ENCODE data around the gene CCDC88B. TPM values are rescaled to one million over a fixed set of nuclear protein-coding genes. Genes with fewer than 3 reads are reported as not detected.
"Not testable (repeated sequence)": the region's sequence is repeated elsewhere in the genome, so short reads cannot be mapped to it uniquely, and the experiment has no call there.

Gene CCDC88B
- polyA plus RNA-seq, 1 donor = 3.3 TPM

DNA sequence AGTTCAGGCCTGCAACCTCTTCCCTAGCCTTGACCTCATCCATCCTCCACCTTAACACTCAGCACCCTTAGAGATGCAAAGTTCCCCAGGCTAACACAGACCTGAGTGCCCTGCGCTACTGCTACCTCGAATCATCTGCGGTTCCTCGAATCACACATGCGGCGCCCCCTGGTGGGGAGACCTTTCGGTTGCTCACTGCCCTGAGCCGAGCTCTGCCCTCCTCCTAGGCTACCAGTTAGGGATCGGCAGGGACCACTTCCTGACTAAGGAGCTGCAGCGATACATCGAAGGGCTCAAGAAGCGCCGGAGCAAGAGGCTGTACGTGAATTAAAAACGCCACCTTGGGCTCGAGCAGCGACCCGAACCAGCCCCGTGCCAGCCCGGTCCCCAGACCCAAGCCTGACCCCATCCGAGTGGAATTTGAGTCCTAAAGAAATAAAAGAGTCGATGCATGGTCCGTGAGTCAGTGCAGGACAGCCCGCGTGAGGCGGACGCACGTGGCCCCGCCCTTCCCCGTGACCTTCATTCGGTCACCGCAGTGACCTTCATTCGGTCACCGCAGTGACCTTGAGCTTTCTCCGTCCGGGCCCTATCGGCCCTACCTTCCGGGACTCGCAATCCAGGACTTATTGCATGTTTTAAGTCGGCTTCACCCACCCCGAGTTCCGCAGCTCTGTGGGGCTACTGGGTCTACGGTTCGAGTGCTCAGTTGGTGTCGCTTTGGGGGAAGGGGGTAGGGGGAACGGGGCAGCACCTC is 35.5 kb upstream of the CCDC88B start:
- peak; percentile 86 for DNase-seq

DNA sequence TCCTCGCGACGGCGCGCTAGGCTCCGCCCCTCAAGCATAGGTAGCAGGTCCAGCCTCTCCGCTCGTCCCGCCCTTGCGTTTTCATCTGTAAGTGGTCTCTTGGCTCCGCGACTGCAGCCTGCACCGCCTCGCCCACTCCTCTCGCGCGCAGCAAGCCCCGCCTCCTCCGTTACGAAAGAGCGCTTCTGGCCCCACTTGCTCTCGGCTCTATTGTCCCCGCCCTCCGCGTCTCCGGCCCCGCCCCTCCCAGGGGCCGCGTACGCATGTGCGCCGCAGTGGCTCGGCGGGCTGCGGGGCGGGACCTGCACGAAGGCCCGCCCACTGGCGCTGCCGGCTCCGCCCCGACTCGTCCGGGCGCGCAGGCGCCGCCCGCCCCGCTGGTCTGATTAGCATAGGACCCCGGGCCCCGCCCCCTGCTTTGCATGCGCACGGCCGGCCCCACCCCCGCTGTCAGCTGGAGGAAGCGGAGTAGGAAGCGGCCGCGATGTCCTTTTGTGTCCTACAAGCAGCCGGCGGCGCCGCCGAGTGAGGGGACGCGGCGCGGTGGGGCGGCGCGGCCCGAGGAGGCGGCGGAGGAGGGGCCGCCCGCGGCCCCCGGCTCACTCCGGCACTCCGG is 34.8 kb upstream of the CCDC88B start, which contains the start of gene ESRRA:
Gene ESRRA (plus strand): TSS at position 450 of the 616 bp plus-strand sequence. CDS start 1,656 bp downstream, outside the sequence.
- peak; percentile 97 for DNase-seq

DNA sequence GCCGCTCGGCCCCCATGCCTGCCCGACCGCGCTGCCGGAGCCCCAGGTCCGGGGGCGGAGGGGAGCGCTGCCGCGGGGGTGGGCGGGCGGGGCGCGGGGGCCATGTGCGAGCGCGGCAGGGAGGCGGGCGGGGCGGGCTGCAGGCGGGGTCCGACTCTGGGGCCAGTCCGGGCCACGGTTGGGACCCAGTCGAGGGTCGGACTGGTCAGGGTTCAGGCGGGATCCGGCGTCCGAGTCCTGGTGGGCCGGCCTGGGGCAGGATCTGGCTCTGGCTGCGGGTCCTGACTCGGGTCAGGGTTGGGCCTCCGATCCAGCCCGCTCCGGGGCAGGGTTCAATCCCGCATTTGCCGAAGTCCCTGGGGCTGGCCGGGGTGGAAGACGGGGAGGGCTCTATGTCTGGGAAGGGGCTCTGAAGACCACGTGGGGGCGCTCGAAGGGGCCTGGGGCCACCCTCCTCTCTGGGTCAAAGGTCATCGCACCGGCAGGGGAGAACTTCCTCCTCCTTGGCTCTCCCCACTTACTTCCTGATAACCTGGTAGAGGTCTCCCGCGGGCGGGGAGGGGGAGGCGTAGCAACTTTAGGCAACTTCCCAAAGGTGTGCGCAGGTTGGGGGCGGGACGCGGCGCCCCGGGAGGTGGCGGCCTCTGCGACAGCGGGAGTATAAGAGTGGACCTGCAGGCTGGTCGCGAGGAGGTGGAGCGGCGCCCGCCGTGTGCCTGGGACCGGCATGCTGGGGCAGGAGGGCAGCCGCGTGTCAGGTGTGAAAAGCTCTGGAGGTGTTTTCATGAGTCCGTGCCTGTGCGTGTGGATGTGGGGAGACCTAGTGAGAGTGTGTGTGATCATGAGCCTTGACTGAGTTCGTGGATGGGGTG is 34.1 kb upstream of the CCDC88B start:
- peak; percentile 46 for DNase-seq

DNA sequence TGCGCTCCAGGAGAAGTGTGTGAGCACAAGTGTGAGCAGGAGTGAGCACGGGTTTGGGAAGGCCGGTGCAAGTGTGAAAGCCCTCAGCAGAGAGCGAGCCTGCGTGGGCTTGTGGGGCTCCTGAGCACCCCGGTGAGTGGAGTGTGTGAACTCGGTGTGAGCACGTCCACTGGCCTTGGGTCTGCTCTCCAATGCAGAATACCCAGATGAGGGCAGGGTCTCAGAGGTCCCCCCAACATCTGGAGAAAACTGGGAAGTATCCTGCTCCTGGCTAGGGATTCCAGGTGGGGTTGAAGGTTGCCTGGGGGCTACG is 33.5 kb upstream of the CCDC88B start:
- no peak for DNase-seq

DNA sequence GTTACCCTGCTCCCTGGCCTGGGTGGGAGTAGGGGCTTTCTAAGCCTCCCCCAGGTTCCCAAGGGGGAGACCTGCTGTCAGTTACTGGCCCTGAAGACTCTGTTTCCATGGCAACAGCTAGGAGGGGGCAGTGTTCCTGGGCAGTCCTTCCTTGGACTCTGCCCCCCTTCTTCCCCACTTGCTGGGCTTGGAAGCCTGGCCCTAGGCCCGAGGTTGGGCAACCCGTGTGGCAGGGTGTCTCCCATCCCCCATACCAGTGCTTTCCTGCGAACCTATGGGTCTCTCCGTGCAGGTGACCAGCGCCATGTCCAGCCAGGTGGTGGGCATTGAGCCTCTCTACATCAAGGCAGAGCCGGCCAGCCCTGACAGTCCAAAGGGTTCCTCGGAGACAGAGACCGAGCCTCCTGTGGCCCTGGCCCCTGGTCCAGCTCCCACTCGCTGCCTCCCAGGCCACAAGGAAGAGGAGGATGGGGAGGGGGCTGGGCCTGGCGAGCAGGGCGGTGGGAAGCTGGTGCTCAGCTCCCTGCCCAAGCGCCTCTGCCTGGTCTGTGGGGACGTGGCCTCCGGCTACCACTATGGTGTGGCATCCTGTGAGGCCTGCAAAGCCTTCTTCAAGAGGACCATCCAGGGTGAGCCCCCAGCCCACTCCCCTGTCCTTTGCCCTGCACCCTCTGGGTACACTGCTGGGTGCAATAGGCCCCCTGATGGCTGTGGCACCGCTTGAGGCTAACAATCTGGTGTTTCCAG is 33.0 kb upstream of the CCDC88B start:
- DNase-seq = no peak

DNA sequence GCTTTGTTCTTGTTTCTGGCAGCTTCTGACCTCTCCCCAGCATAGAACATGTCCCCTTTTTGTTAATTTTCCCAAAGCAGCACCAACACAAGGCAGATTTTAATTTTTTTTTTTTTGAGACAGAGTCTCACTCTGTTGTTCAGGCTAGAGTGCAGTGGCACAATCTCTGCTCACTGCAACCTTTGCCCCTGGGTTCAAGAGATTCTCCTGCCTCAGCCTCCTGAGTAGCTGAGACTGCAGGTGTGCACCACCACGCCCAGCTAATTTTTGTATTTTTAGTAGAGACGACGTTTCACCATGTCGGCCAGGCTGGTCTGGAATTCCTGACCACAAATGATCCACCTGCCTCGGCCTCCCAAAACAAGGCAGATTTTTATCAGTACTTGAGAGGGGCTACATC is 32.2 kb upstream of the CCDC88B start:
- not testable (repeated sequence) for DNase-seq

DNA sequence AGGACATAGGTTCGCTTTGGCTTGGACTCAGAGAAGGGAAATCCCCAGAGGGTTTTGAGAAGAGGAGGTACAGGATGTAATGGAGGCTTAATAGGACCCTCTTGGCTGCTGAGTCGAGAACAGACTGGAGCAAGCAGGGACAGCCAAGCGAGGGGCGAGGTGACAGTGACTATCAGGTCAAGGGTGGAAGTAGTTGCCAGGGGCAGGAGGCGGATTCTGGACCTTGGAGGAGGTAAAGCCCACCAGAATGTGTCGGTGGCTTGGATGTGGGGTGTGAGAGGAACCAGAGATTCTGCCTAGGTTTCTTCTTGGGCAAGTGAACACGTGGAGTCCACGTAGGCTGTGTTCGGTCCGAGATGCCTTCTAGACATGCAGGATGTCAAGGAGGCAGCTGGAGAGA is 27.1 kb upstream of the CCDC88B start:
- no peak for DNase-seq

DNA sequence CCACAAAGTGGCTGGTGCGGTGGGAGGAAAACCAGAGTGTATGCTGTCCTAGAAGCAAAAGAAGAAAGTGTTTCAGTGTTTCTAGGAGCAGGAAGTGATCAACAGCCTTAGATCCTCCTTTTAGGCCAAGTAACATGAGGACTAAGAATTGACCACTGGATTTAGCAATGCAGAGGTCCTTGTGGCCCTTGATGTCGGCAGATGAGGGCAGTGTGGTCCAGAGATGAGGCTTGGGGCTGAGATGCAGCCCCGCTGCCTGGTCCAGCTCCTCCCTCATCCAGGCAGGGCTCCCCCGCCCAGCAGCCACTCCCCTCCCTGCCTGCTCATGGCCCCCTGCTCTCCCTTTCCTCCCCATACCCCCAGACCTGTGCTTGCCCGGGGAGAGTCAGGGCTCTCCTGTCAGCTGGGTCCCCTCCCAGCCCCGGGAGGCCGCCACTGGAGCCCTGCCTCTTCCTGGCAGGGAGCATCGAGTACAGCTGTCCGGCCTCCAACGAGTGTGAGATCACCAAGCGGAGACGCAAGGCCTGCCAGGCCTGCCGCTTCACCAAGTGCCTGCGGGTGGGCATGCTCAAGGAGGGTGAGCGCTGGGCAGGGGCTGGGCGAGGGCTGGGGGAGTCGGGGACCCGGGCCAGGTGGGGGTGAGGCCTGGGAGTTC is 26.4 kb upstream of the CCDC88B start:
- DNase-seq = no peak

DNA sequence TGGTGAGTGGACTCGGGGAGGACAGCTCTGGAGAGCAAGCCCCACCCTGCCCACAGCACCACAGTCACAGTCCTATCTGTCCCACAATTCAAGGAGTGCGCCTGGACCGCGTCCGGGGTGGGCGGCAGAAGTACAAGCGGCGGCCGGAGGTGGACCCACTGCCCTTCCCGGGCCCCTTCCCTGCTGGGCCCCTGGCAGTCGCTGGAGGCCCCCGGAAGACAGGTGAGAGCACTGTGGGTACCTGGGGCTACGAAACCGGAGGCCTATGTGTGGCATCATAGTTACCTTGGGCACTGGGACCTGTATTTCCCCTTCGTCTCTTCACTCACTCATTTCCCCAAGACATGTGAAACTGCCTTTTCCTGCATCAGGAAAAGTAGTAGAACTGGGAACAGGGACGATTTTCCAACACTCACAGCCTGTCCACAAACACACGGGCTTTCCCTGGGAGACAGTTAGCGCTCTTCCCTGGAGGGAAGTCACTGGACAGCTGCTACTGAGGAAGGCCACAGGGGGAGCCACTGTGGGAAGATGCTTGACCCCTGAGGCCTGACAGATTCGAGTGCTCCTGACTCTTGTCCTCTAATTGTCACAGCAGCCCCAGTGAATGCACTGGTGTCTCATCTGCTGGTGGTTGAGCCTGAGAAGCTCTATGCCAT is 25.7 kb upstream of the CCDC88B start:
- no peak for DNase-seq

DNA sequence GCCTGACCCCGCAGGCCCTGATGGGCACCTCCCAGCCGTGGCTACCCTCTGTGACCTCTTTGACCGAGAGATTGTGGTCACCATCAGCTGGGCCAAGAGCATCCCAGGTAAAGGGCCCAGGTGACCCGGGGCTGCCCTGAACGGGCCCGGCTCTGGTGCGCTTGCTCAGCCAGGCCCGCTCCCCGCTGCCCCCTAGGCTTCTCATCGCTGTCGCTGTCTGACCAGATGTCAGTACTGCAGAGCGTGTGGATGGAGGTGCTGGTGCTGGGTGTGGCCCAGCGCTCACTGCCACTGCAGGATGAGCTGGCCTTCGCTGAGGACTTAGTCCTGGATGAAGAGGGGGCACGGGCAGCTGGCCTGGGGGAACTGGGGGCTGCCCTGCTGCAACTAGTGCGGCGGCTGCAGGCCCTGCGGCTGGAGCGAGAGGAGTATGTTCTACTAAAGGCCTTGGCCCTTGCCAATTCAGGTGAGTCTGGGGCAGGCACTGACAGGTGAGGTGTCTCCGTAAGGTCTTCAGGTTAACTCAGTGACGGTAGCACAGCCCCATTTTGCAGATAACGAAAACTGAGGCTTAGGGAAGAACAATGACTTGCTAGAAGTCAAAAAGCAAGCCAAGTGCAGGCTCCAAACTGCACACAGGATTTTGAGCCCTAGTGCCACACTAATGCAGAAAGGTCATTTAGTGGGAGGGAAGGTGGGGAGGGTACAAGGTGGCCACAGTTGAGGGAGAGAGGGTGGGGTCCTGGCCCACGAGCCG is 25.0 kb upstream of the CCDC88B start:
- DNase-seq = no peak

DNA sequence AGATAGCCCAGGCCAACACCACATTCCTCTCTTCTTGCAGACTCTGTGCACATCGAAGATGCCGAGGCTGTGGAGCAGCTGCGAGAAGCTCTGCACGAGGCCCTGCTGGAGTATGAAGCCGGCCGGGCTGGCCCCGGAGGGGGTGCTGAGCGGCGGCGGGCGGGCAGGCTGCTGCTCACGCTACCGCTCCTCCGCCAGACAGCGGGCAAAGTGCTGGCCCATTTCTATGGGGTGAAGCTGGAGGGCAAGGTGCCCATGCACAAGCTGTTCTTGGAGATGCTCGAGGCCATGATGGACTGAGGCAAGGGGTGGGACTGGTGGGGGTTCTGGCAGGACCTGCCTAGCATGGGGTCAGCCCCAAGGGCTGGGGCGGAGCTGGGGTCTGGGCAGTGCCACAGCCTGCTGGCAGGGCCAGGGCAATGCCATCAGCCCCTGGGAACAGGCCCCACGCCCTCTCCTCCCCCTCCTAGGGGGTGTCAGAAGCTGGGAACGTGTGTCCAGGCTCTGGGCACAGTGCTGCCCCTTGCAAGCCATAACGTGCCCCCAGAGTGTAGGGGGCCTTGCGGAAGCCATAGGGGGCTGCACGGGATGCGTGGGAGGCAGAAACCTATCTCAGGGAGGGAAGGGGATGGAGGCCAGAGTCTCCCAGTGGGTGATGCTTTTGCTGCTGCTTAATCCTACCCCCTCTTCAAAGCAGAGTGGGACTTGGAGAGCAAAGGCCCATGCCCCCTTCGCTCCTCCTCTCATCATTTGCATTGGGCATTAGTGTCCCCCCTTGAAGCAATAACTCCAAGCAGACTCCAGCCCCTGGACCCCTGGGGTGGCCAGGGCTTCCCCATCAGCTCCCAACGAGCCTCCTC is 24.1 kb upstream of the CCDC88B start:
- not testable (repeated sequence) for DNase-seq

DNA sequence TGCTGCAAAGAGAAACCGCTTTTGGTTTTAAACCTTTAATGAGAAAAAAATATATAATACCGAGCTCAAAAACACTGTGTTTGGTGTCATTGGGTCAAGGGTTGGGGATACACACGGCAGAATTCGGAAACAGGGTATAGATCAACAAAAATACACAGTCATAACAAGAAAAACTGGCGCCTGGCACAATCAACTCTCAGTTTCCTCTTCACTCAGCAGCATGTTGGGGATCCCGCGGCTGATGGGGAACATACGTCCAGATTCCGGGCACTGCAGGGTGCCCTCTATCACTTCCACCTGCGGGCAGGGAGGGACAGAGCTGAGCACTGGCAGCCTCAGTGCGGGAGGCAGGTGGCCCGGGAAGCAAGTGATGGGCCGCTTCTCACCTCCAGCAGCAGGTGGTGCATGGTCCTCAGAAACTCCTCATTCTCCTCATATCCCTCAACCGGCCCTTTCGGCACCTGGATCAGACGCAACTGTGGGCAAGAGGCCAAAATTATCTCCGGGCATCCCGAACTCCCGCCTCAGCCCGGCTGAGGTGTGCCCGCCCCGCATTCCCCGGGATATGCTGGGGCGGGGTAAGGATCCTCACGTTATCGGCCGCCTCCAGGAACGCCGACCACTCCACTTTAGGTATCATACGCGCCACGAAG is 23.2 kb upstream of the CCDC88B start:
- DNase-seq = no peak

DNA sequence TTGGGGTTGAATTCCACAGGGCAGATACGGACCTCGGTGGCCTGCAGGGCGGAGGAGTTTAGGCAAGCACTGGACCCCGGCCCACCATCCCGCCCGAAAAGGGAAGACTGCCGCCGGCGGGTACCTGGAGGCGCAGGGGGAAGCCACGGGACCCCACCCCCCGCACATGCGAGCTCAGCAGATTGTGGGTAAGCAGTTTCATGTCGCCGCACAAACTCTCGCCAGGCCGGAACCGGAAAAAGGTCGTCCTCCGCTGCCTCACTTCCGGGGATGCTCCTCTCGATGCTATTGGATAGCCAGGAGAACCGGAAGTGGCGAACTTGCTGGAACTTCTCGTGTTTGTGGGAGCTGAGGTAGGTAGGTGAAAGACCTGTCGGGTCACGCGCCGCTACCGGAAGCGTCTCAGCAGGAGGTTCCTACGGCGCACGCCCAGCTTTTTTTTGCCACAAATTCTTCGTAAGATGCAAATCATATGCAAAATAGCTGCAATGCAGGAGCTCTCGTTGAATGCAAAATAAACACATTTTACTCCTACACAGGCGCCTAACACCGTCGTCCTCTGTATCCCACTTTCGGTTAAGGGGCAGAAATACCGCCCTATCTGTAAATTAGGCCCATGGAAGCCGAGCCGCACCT is 22.6 kb upstream of the CCDC88B start, which contains the start of gene TRMT112:
Gene TRMT112 (minus strand): TSS at position 235 of the 636 bp plus-strand sequence. CDS start 33 bp downstream, at position 202.
- peak; percentile 96 for DNase-seq

DNA sequence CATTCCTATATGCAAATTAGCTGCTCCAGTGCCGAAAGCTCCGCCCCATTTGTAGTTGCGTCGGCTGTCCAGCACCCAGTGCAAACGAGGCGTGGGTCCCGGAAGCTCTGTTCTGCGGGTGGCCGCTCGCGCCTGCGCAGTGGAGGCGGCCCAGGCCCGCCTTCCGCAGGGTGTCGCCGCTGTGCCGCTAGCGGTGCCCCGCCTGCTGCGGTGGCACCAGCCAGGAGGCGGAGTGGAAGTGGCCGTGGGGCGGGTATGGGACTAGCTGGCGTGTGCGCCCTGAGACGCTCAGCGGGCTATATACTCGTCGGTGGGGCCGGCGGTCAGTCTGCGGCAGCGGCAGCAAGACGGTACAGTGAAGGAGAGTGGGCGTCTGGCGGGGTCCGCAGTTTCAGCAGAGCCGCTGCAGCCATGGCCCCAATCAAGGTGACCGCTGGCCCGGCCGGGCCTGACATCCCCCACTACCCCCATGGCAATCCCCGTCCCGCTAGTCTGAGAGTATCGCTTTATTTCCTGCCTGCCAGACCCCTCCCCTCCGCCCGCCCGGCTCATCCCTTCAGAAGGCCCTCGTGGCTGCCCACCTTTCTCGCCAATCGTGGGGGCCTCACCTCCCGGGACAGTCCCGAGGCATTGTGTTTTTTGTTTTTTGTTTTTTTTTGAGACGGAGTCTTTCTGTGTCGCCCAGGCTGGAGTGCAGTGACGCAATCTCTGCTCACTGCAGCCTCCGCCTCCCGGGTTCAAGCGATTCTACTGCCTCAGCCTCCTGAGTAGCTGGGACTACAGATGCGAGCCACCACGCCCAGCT is 21.8 kb upstream of the CCDC88B start, which contains the start of gene PRDX5:
Gene PRDX5 (plus strand): TSS at position 161 of the 805 bp plus-strand sequence. CDS start 95 bp downstream, at position 256.
- DNase-seq = peak; percentile 93

DNA sequence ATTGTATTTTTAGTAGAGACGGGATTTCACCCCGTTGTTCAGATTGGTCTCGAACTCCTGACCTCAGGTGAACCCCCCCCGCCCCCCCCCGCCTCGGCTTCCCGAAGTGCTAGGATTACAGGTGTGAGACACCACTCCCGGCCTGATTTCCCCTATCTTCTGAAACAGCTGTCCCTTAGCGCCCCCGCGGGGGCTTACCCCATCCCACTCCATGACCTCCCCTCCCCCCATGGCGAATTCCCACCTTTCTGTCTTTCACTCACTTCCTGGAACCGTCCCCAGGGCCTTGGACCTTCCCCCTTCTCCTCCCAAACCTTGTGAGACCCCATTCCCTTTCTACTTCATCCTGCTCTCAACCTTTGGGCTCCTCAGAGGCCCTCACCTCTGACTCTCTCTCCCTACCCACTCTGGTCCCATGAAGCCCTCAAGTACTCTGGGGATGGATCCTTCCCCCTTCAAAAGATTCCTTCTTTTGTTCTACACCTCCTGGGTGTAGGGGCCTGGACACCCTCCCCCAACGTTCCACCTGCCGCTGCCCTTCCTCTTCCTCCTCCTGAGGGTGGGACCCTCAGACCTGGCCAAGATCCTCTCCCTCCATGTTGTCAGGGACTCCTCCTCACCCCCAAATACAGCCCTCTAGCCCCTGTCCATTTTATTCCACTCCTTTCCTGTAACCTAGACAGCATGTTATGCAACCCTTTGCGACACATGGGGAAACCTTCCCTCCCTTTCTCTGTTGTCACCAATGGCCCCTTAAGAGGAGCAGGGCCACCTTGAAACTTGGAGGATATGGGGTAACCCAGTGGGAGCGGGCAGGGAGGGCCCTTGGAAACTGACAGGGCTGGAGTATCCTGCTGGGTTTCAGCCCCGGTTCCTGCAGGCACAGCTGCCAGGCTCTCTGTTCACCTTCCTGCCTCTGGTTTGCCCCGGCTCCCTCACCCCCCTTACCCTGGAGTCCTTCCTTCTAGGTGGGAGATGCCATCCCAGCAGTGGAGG is 20.9 kb upstream of the CCDC88B start:
- no peak for DNase-seq

DNA sequence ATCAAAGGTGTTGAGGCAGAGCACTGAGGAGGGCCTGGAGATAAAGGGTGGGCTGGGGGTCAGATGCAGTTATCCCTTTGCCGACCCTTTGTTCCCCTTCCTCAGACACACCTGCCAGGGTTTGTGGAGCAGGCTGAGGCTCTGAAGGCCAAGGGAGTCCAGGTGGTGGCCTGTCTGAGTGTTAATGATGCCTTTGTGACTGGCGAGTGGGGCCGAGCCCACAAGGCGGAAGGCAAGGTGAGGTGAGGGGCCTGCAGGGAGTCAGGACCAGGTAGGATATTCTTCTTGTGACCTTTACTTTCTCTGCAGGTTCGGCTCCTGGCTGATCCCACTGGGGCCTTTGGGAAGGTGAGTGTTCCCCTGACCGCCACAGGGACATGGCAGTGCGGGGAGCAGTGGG is 19.4 kb upstream of the CCDC88B start:
- DNase-seq = no peak
